ENCODE data around the gene MEX3D.

Gene MEX3D

DNA sequence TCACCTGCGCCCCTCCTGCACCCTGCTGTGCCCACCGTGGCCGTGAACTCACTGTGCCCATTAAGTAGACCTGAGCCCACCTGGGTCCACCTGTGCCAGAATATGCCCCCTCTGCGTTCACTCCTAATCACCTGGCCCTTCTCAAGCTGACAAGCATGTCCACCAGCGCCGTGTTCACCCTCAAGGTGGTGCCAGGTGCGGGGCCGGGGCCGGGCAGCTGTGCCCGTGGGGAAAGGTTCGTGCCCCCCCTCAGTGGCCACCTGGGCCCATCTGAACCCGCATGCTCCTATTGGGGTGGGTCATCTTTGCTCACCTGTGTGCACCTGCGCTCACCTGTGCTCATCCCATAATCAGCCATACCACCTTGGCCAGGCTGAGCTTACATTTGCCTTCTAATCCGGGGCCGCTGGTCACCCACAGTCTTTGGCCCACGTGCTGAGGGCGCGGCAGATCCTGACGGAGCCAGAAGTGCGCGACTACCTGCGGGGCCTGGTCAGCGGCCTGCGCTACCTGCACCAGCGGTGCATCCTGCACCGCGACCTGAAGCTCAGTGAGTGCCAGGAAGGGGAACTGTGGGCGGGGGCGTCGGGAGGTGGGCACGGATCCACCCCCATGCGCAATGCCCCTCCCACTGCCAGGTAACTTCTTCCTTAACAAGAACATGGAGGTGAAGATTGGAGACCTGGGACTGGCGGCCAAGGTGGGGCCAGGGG lies 41.9 kb downstream of the MEX3D start:
- no peak overlapping the region for H3K27ac ChIP-seq
- TF ChIP-seq, protein P1, sequence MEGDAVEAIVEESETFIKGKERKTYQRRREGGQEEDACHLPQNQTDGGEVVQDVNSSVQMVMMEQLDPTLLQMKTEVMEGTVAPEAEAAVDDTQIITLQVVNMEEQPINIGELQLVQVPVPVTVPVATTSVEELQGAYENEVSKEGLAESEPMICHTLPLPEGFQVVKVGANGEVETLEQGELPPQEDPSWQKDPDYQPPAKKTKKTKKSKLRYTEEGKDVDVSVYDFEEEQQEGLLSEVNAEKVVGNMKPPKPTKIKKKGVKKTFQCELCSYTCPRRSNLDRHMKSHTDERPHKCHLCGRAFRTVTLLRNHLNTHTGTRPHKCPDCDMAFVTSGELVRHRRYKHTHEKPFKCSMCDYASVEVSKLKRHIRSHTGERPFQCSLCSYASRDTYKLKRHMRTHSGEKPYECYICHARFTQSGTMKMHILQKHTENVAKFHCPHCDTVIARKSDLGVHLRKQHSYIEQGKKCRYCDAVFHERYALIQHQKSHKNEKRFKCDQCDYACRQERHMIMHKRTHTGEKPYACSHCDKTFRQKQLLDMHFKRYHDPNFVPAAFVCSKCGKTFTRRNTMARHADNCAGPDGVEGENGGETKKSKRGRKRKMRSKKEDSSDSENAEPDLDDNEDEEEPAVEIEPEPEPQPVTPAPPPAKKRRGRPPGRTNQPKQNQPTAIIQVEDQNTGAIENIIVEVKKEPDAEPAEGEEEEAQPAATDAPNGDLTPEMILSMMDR (conservative IDR thresholded peaks at IDR 0.05), result no peak
- TF ChIP-seq ZFX (IDR thresholded peaks at IDR 0.05), result no peak

DNA sequence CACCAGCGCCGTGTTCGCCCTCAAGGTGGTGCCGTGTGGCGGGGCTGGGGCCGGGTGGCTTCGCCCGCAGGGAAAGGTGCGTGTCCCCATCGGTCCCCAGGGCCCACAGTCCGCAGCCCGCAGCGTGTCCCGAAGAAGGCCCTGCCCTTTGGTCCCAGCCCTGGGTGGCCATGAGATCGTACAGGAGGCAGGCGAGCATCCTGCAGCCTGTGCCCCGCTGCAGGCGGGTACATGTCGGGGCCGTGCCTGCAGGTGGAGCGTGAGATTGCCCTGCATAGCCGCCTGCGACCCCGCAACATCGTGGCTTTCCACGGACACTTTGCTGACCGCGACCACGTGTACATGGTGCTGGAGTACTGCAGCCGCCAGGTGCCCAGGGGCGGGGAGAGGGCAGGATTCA lies 42.8 kb downstream of the MEX3D start:
- TF ChIP-seq ZFX (IDR thresholded peaks at IDR 0.05), result no peak
- TF ChIP-seq, protein P1 (conservative IDR thresholded peaks at IDR 0.05), result no peak
- no peak overlapping the region for H3K27ac ChIP-seq

DNA sequence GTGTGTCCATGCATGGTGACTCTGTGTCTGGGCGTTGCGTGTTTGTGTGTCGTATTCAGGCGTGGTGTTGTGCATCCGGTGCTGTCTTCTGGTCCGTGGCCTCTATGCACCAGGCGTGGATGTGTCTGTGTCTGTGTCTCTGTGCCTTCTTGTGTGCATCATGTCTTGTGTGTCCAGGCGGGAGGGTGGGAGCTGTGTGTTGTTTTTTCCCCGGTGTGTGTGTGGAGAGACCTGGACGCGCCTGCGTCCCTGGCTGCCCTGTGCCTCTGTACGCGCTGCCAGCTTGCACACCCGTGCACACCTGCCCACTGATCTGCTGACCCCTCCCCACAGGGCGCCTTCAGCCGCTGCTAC lies 43.2 kb downstream of the MEX3D start:
- TF ChIP-seq ZFX (IDR thresholded peaks at IDR 0.05), result no peak
- TF ChIP-seq, protein P1 (conservative IDR thresholded peaks at IDR 0.05), result no peak
- H3K27ac ChIP-seq, result no peak overlapping the region

DNA sequence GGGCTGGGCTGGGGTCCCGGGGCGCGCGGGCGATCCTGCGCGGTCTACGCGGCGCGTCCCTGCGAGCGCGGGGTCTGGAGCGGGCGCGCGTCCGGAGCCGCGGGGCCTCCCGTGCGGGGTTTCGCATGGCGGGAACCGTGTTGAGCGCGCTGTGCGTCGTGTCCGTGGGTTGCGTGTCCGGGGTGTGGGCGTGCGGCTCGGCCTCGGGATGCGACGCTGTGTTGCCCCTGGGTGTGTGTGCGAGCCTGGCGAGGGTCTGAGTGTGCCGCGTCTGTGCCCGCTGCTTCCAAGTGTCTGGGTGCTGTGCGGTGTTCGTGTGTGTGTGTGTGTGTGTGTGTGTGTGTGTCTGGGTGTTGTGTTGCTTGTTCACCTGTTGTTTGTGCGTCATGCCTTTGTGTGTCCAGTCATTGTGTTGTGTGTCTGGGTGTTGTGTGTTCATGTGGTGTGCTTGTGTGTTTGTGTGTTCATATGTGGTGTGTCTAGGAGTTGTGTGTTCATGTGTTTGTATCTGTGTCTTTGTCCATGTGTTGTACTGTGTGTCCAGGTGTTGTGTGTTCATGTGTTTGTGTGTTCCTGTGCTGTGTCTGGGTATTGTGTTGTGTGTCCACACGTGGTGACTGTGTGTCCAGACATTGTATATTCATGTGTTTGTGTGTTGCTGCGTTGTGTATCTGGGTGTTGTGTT lies 43.7 kb downstream of the MEX3D start:
- no peak overlapping the region for H3K27ac ChIP-seq
- no peak for TF ChIP-seq ZFX (IDR thresholded peaks at IDR 0.05)
- TF ChIP-seq, protein P1 (conservative IDR thresholded peaks at IDR 0.05), result no peak

DNA sequence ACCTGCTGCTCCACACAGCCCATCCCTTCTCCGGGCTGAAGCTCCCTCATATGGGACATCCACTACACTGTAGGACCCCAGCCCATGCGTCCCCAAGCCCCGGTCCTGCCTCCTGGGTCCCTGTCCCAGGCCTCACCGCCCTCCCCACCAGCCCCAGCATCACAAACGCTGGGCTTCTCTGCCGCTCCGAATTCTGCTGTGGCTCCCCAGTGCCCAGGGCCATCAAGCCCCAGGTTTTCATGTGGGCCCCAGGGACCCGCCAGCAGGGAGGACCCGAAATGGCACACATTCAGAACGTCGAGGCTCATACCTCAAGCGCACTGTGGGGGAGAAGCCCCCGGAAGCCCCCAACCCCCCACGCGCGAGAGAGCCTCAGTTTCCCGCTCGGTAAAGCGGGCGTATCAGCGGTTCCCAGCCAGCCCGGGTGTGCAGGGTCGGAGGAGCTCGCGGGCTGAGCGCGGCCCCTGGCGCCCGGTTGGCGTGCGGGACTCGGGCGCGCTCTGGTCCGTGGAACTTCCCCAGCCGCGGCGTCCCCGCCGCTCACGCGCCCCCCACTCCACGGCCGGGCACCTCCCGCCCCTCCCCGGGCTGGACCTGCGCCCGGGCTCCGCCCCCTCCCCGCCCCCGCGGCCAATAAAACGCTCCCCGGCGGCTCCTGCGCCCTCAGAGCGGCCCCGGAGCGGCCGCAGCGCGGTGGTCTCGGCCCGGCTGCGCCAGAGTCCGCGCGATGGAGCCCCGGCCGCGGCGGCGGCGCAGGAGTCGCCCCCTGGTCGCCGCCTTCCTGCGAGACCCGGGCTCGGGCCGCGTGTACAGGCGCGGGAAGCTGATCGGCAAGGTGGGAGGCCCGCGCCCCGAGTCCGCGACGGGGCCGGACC lies 44.5 kb downstream of the MEX3D start, which contains the start of gene PLK5:
TSS of gene PLK5 (plus strand) at position 666 of the 875 bp plus-strand sequence. CDS start 2,920 bp downstream, outside the sequence.
- no peak within 1 kb of the TSS for H3K27ac ChIP-seq
- TF ChIP-seq, protein P1 (conservative IDR thresholded peaks at IDR 0.05), result no peak
- TF ChIP-seq ZFX (IDR thresholded peaks at IDR 0.05), result no peak

DNA sequence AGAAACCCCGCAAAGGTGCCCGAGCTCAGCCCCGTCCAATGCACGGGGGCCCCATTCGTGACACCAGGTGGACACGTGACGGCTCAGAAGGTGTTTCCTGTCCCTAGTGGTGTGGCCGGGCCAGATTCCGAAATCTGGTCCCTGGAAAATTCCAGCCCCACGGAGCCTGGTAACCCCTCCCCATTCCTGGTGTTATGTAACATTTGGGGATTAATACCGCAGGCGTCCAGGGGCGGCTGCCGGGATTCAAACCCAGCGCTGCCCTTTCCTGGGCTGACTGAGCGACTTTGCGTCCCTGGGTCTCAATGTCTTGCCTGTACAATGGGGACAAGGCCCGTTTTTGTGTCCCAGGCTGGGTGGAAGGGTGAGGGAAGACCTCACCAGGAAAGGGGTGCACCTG lies 45.3 kb downstream of the MEX3D start:
- TF ChIP-seq, protein P1 (conservative IDR thresholded peaks at IDR 0.05), result no peak
- TF ChIP-seq ZFX (IDR thresholded peaks at IDR 0.05), result no peak

More for the DNA sequence above, 45.3 kb downstream of the MEX3D start:
- H3K27ac ChIP-seq, result no peak overlapping the region

Data from C4-2B (cell line).